GM23338 (cell line): ENCODE data around the gene C11orf42. TPM values are rescaled to one million over a fixed set of nuclear protein-coding genes. Genes with fewer than 3 reads are reported as not detected.

Source experiments
- ATAC-seq: fragments of 200-7000 bp; cut with Tn5 transposase; 3 replicates; pipeline ENCODE4 v1.9.1; 2020
- DNase-seq: peaks from one replicate; pipeline ENCODE4 v3.0.0-alpha.2; 2015; ENCODE audit warnings: low spot score
- H2AFZ ChIP-seq: fragments of 200-600 bp; sonication (generic); 2 replicates; pipeline ENCODE4 v1.8.0; 2016; ENCODE audit warnings: antibody characterized with exemption, mild to moderate bottlenecking, moderate library complexity
- H3F3A ChIP-seq: fragments of 200-600 bp; sonication (generic); replicated peaks from 2 replicates; pipeline ENCODE4 v1.8.0; 2017; ENCODE audit warnings: antibody characterized with exemption, mixed run types, low read depth
- H3K27ac ChIP-seq: fragments of 200-600 bp; sonication (generic); 2 replicates; pipeline ENCODE4 v1.6.1; 2016; ENCODE audit warnings: low read depth
- H3K27me3 ChIP-seq: fragments of 200-600 bp; sonication (generic); 2 replicates; pipeline ENCODE4 v1.8.0; 2016; ENCODE audit warnings: mild to moderate bottlenecking, mixed run types, moderate library complexity; ENCODE audit not compliant: insufficient read depth
- H3K36me3 ChIP-seq: fragments of 200-600 bp; sonication (generic); 2 replicates; pipeline ENCODE4 v1.8.0; 2016; ENCODE audit warnings: mild to moderate bottlenecking; ENCODE audit not compliant: insufficient read depth
- H3K4me1 ChIP-seq: fragments of 200-600 bp; sonication (generic); 2 replicates; pipeline ENCODE4 v1.8.0; 2016; ENCODE audit warnings: mild to moderate bottlenecking, moderate library complexity; ENCODE audit not compliant: insufficient read depth
- H3K4me2 ChIP-seq: fragments of 200-600 bp; sonication (generic); 2 replicates; pipeline ENCODE4 v1.7.1; 2017; ENCODE audit warnings: mixed run types
- H3K4me3 ChIP-seq: fragments of 200-600 bp; sonication (generic); 2 replicates; pipeline ENCODE4 v1.6.1; 2016; ENCODE audit warnings: mixed run types
- H3K79me2 ChIP-seq: fragments of 200-600 bp; sonication (generic); replicated peaks from 2 replicates; pipeline ENCODE4 v1.8.0; 2017; ENCODE audit warnings: mild to moderate bottlenecking; ENCODE audit not compliant: insufficient read depth
- H3K9me2 ChIP-seq: fragments of 200-600 bp; sonication (generic); 2 replicates; pipeline ENCODE4 v1.8.0; 2017; ENCODE audit not compliant: insufficient read depth
- H4K20me1 ChIP-seq: fragments of 200-600 bp; sonication (generic); replicated peaks from 2 replicates; pipeline ENCODE4 v1.8.0; 2017; ENCODE audit warnings: mild to moderate bottlenecking; ENCODE audit not compliant: insufficient read depth
- H3K27ac Mint-ChIP-seq: 2 replicates; pipeline ENCODE4 v1.8.0; 2020; ENCODE audit warnings: inconsistent platforms, mild to moderate bottlenecking, moderate library complexity, mixed read lengths
- H3K27me3 Mint-ChIP-seq: 3 replicates; pipeline ENCODE4 v1.8.0; 2022; ENCODE audit warnings: low read depth, mild to moderate bottlenecking, moderate library complexity, mixed read lengths, inconsistent platforms; ENCODE audit not compliant: insufficient read depth, poor library complexity
- H3K36me3 Mint-ChIP-seq: 3 replicates; pipeline ENCODE4 v1.8.0; 2021; ENCODE audit warnings: low read depth, mild to moderate bottlenecking, inconsistent platforms, moderate library complexity, mixed read lengths
- H3K4me1 Mint-ChIP-seq: 3 replicates; pipeline ENCODE4 v1.8.0; 2020; ENCODE audit warnings: mild to moderate bottlenecking, inconsistent platforms, mixed read lengths
- H3K4me3 Mint-ChIP-seq: 3 replicates; pipeline ENCODE4 v1.8.0; 2021; ENCODE audit warnings: moderate library complexity, mild to moderate bottlenecking, inconsistent platforms, mixed read lengths
- H3K9me3 Mint-ChIP-seq: 3 replicates; pipeline ENCODE4 v1.8.0; 2020; ENCODE audit warnings: moderate library complexity, mild to moderate bottlenecking, inconsistent platforms, mixed read lengths
- CREB1 ChIP-seq: fragments of 250-450 bp; sonication (Bioruptor Pico); IDR thresholded peaks from 2 replicates; pipeline ENCODE4 v1.5.0; 2020; ENCODE audit warnings: low read depth, mild to moderate bottlenecking, moderate library complexity
- CTCF ChIP-seq, 2 experiments: fragments of 200-600 bp in 1 of 2; sonication (generic) in 1 of 2; conservative IDR thresholded peaks; 2 replicates each; pipeline versions ENCODE4 v1.5.1 to v1.6.1; 2016 to 2017; ENCODE audit warnings: antibody characterized with exemption in 2 of 2, low read depth in 2 of 2, mild to moderate bottlenecking in 2 of 2, moderate library complexity in 1 of 2
- EZH2 ChIP-seq: fragments of 200-600 bp; sonication (generic); IDR thresholded peaks from one replicate; pipeline ENCODE4 v1.8.0; 2017; ENCODE audit warnings: antibody characterized with exemption, mild to moderate bottlenecking, low read depth; ENCODE audit not compliant: unreplicated experiment
- EZH2phosphoT487 ChIP-seq: fragments of 200-600 bp; sonication (generic); IDR thresholded peaks from one replicate; pipeline ENCODE4 v1.8.1; 2018; ENCODE audit warnings: antibody characterized with exemption; ENCODE audit not compliant: unreplicated experiment
- JUNB ChIP-seq: IDR thresholded peaks from one replicate; pipeline ENCODE4 v1.6.1; 2016; ENCODE audit warnings: antibody characterized with exemption; ENCODE audit not compliant: unreplicated experiment
- POLR2AphosphoS5 ChIP-seq: IDR thresholded peaks from 2 replicates; pipeline ENCODE4 v1.6.1; 2016; ENCODE audit warnings: antibody characterized with exemption, low read depth
- STAT1 ChIP-seq: IDR thresholded peaks from one replicate; pipeline ENCODE4 v1.6.1; 2016; ENCODE audit warnings: antibody characterized with exemption; ENCODE audit not compliant: unreplicated experiment
- ZNF114 ChIP-seq: fragments of 250-450 bp; sonication (Bioruptor Pico); IDR thresholded peaks from 2 replicates; pipeline ENCODE4 v1.5.0; 2020; ENCODE audit warnings: mild to moderate bottlenecking, moderate library complexity
- ZNF462 ChIP-seq: fragments of 250-450 bp; sonication (Bioruptor Pico); IDR thresholded peaks from 2 replicates; pipeline ENCODE4 v1.5.0; 2020; ENCODE audit warnings: mild to moderate bottlenecking, moderate library complexity
- polyA plus RNA-seq: library from polyadenylated mRNA; unstranded; fragments of >200 nt; fragmentation: Nextera tagmentation; extraction: Ambion mirVana; gene quantifications from 2 replicates; pipeline ENCODE4 v1.2.1, GENCODE V29; 2016
- total RNA-seq: library from RNA; depleted of rRNA; stranded (reverse); fragments of >200 nt; shearing (Covaris generic); gene quantifications from 2 replicates; pipeline ENCODE4 v1.2.3, GENCODE V29; 2014

The C11orf42 gene
- total and polyA plus RNA-seq, 2 experiments from 2014 or later: not detected

- no peak for TF ChIP-seq CREB1 (CRISPR knock-in tag)
- TF ChIP-seq STAT1: no peak
- TF ChIP-seq EZH2phosphoT487: no peak
- TF ChIP-seq ZNF114 (CRISPR knock-in tag): no peak
- TF ChIP-seq CTCF (conservative IDR thresholded peaks at IDR 0.05; ENCODE audit: low read depth in 2 of 2): no peak
These were observed 46.7 kb downstream of the C11orf42 start (continued) for GRCh38 chr11:6251990-6252473.

- H2AFZ ChIP-seq: no peak overlapping the region
These were observed 47.8 kb downstream of the C11orf42 start for GRCh38 chr11:6253197-6253596.

More at GRCh38 chr11:6253197-6253596, 47.8 kb downstream of the C11orf42 start:
- H3K9me2 ChIP-seq: no peaks in the 10 kb centered on the region
- ATAC-seq: no peak
- no peak for TF ChIP-seq JUNB
- no peak for TF ChIP-seq CTCF (conservative IDR thresholded peaks at IDR 0.05; ENCODE audit: low read depth in 2 of 2)
- no peak for TF ChIP-seq POLR2AphosphoS5
- no peak for TF ChIP-seq STAT1
- TF ChIP-seq ZNF462 (CRISPR knock-in tag): no peak
- TF ChIP-seq ZNF114 (CRISPR knock-in tag): no peak
- no peak for TF ChIP-seq EZH2
- no peak for DNase-seq
- H3K4me2 ChIP-seq: no peak overlapping the region
- Mint-ChIP-seq H3K4me1 (peaks cover 7% of the 10 kb centered on the region; the same call in 2 of the 3 replicates), H3K4me3 (no peak overlapping the region), H3K27ac (no peak overlapping the region), H3K27me3 (peaks cover 2% of the 10 kb centered on the region), H3K36me3 (no peaks in the 10 kb centered on the region), H3K9me3 (no peaks in the 10 kb centered on the region; the same call in 2 of the 3 replicates)
- H4K20me1 ChIP-seq: no peaks in the 10 kb centered on the region
- no peaks in the 10 kb centered on the region for H3F3A ChIP-seq
- no peak overlapping the region for H3K27ac ChIP-seq
- no peak overlapping the region for H3K4me3 ChIP-seq
- peaks cover 36% of the 10 kb centered on the region for H3K27me3 ChIP-seq
- no peaks in the 10 kb centered on the region for H3K79me2 ChIP-seq
- H3K36me3 ChIP-seq: no peaks in the 10 kb centered on the region
- 0 out of 2 replicates have a peak, but pooled peaks cover 3% of the 10 kb centered on the region for H3K4me1 ChIP-seq
